GM18858 (cell line): ENCODE measurements around the gene ALPK3.
"Not testable (repeated sequence)": the region's sequence is repeated elsewhere in the genome, so short reads cannot be mapped to it uniquely, and the experiment has no call there.

ENCODE experiments used
- ATAC-seq: cut with Tn5 transposase; IDR thresholded peaks from one replicate; pipeline ENCODE4 v1.9.1; 2021; ENCODE audit not compliant: unreplicated experiment

ALPK3 gene

GRCh38 chr15:84872009-84872910, 55.1 kb downstream of the ALPK3 start:
- ATAC-seq = no peak

GRCh38 chr15:84873997-84874396, 56.8 kb downstream of the ALPK3 start:
- ATAC-seq = no peak

- no peak for ATAC-seq
Measured at GRCh38 chr15:84874981-84875699, 58.0 kb downstream of the ALPK3 start.

- no peak for ATAC-seq
Measured at GRCh38 chr15:84876269-84876668, 59.1 kb downstream of the ALPK3 start.

GRCh38 chr15:84877701-84878100, 60.5 kb downstream of the ALPK3 start:
- not testable (repeated sequence) for ATAC-seq

- no peak for ATAC-seq
Measured at GRCh38 chr15:84878504-84878903, 61.3 kb downstream of the ALPK3 start.

- ATAC-seq = no peak
Measured at GRCh38 chr15:84879088-84879780, 62.1 kb downstream of the ALPK3 start.

- no peak for ATAC-seq
Measured at GRCh38 chr15:84880007-84880406, 62.9 kb downstream of the ALPK3 start.

GRCh38 chr15:84880822-84881519, 63.8 kb downstream of the ALPK3 start:
- no peak for ATAC-seq

GRCh38 chr15:84881520-84881830, 64.3 kb downstream of the ALPK3 start:
- no peak for ATAC-seq

GRCh38 chr15:84883466-84883865, 66.3 kb downstream of the ALPK3 start:
- no peak for ATAC-seq

GRCh38 chr15:84883916-84884781, 67.0 kb downstream of the ALPK3 start, which contains the start of gene SLC28A1:
SLC28A1 (plus strand) TSS chr15:84884662; CDS start chr15:84887761, 3,099 bp downstream.
- ATAC-seq = no peak

GRCh38 chr15:84885801-84886200, 68.6 kb downstream of the ALPK3 start:
- no peak for ATAC-seq

GRCh38 chr15:84886211-84886983, 69.2 kb downstream of the ALPK3 start:
- ATAC-seq = no peak

- no peak for ATAC-seq
Measured at GRCh38 chr15:84886984-84887299, 69.8 kb downstream of the ALPK3 start.

GRCh38 chr15:84887938-84888337, 70.8 kb downstream of the ALPK3 start:
- no peak for ATAC-seq

GRCh38 chr15:84888639-84889038, 71.5 kb downstream of the ALPK3 start:
- no peak for ATAC-seq

GRCh38 chr15:84889313-84889990, 72.3 kb downstream of the ALPK3 start:
- ATAC-seq = no peak
